NCI-H2107 (cell line): ENCODE data around the gene KIF5A.

Source experiments
- DNase-seq: peaks from one replicate; lab custom pipeline; 2025; lab: John Stamatoyannopoulos, UW

The KIF5A gene

DNA sequence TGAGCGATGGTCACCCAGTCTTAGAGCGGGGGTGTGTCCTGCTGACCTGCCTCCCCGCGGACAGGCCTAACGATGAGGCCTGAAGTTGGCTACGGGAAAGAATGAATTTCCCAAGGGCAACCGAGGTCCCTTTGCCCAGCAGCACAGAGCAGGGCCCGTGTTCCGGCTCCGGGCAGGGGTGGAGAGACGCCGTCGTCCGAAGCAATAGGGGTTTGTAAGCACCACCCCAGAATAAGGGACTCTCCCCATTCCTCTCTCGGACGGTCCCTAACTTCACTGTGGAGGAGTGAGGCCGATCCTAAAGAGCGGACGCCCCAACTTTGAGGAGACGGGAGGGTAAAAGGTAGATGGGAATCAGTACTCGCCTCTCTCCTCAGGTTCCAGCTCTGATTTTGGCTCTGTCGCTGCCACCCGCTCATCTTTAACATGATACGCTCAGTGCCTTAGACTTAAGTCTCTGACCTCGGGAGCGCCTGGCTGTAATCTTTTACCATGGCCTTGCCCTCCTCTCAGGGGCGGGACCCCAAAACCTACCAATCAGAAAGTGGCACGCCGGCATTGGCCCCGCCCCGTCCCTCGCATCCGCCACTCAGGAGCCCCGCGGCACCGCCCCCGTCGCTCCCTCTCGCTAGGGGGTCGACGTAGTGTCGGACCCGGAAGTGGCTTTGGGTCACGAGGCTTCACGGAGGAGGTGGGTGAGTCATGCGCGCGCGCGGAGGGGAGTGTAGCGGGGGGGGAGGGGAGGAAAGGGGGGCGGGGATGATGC, 29.6 kb upstream of the KIF5A start, which contains the start of gene DDIT3:
TSS of gene DDIT3 (minus strand) at position 462 of the 766 bp plus-strand sequence. CDS start 3,108 bp downstream, outside the sequence.
- peak; percentile 99 for DNase-seq

DNA sequence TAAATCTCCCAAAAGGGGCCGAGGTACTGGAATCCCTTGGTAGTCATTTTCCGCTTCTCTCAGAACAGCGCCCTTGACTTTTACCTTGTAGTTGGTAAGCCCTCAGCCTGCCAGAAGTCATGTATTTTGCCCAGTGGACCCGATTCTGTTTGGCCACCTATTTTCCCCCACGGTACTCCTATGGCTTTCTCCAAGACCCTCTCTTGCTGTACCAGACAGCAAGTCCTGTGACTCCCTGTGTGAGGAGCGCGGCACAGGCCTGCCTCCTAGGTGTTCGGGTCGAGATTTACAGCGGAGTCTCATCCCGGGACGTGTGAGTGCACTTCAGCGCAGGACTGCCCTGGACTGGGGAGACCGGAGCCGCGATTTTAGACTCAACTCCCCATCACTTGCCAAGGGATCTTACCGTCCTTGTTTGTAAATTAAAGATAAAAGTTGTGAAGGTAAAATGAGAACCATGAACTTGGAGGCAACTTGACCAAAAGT, 28.3 kb upstream of the KIF5A start:
- DNase-seq, result no peak

DNA sequence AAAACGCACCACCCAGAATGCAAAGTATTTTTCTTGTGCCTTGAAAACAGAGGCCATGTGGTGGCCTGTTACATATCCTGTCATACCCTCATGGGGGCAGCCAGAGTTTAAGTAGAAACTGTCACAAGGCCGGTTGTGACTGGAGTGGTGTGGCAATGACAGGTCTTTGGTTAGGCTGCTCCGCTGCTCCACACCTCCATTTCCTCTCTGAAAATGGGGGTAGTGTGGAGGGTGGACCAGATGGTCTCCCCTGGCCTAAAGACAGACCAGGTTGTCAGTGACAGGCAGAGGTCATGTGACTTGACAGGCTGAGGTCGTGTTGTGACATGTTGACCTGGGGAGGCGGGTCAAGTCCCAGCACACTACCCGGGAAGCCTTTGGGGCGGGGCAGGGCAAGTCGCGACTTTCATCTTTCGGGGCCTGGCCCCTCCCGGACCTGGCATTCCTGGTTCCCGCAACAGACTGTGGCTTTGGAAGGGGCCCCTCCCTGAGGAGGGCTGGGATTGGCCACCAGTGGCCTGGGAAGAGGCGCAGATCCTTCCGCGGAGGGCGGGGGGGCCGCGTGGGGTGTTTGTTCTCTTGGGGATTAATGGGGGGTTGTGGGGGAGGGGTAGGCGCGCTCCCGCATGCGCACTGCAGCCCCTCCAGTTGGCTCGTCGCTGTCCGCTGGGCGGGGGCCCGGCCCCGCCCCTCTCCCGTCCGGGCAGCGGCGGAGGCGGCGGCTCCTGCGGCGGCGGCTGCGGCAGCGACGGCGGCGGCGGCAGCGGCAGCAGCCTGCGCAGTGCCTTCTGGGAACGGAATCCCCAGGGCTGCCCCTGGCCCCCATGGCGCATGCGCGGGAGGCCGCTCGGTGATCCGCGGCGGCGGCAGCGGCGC, 27.6 kb upstream of the KIF5A start, which contains the start of gene MBD6:
TSS of gene MBD6 (plus strand) at position 814 of the 876 bp plus-strand sequence. CDS start 1,480 bp downstream, outside the sequence.
- DNase-seq, result peak; percentile 95

- no peak for DNase-seq
These were observed 26.7 kb upstream of the KIF5A start for GRCh38 chr12:57522887-57523705.

- DNase-seq, result no peak
These were observed 25.9 kb upstream of the KIF5A start for GRCh38 chr12:57523706-57524614.

- DNase-seq, result no peak
These were observed 24.8 kb upstream of the KIF5A start for GRCh38 chr12:57524814-57525614.

DNA sequence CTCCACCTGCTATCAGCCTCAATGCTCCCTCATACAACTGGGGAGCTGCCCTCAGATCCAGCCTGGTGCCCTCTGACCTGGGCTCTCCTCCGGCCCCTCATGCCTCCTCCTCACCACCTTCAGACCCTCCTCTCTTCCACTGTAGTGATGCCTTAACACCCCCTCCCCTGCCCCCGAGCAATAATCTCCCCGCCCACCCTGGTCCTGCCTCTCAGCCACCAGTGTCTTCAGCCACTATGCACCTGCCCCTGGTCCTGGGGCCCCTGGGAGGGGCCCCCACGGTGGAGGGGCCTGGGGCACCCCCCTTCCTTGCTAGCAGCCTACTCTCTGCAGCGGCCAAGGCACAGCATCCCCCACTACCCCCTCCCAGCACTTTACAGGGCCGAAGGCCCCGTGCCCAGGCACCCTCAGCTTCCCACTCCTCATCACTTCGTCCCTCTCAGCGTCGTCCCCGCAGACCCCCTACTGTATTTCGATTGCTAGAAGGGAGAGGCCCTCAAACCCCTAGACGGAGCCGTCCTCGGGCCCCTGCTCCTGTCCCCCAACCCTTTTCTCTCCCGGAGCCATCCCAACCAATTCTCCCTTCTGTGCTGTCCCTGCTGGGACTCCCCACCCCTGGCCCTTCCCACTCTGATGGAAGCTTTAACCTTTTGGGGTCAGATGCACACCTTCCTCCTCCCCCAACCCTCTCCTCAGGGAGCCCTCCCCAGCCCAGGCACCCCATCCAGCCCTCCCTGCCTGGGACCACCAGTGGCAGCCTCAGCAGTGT, 24.0 kb upstream of the KIF5A start:
- DNase-seq, result no peak

- DNase-seq, result no peak
These were observed 23.2 kb upstream of the KIF5A start for GRCh38 chr12:57526477-57527126.

GRCh38 chr12:57527184-57527583, 22.7 kb upstream of the KIF5A start:
- DNase-seq, result no peak

DNA sequence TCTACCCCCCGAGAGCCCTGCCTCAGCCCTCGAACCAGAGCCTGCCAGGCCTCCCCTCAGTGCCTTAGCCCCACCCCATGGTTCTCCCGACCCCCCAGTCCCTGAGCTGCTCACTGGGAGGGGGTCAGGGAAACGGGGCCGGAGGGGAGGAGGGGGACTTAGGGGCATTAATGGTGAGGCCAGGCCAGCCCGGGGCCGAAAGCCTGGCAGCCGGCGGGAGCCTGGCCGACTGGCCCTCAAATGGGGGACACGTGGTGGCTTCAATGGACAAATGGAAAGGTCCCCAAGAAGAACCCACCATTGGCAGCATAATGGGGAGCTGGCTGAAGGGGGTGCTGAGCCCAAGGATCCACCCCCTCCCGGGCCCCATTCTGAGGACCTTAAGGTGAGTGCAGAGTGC, 21.7 kb upstream of the KIF5A start:
- no peak for DNase-seq

DNA sequence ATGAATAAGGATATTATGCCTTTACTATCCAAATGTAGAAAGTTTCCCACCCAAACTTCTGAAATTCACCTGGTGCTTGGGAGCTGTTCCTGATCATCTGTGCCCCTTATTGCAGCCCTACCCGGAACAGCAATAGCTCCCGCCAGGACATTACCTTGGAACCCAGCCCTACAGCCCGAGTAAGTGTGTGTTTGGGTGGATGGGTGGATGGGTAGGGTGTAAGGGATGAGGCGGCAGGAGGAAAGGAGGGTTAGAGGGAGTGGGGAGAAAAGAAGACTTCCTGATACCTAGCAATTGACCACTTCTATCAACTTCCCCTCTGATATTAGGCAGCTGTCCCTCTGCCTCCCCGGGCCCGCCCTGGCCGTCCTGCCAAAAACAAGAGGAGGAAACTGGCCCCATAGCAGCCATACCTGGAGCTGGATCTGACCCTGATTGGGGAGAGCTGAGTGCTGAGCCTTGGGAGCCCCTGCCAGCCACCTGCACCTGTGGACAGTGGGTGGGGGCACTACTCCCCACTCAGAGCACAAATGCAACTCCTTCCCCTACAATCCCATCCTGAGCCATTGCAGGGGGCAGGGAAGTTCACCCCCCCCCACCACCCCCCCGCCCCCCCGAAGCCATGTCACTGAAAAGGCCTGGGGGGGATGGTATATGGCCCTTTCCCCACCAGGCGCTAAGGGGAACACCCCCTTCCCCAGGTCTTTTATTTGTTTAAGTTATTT, 20.9 kb upstream of the KIF5A start:
- DNase-seq, result no peak

- DNase-seq, result no peak
These were observed 20.0 kb upstream of the KIF5A start for GRCh38 chr12:57529831-57530230.

DNA sequence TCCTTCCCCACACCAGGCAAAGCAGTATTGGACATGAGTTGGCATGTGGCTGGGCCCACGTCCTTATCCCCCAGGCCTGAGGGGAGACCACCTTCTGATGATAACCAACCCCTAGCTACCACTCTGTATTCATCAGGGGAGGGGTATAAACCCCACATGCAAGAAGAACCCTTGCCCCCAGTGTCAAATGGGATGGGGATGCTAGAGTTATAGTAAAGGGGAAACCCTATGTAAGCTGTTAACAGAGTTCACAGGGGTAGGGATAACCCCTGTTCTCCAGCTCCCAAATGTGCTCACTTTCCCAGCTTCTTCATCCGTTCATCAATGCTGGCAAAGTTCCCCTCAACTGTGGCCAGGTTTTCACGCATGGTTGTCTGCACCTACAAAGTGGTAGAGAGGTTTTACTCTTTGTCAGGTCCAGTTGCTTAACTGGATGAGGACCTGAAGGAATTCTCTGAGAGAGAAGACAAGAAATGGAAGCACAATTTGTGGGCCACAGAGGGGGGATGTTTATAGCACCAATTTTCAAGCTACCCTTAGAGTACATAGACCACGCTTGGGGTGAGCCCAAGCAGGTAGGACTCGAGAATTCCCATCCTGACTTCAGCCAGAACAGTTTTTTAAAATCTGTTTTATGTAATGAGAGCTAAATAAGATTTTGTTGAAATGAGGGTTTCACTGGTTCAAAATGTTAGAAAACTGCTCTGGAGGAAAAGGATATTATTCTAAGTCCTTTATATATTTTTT, 19.3 kb upstream of the KIF5A start:
- no peak for DNase-seq

DNA sequence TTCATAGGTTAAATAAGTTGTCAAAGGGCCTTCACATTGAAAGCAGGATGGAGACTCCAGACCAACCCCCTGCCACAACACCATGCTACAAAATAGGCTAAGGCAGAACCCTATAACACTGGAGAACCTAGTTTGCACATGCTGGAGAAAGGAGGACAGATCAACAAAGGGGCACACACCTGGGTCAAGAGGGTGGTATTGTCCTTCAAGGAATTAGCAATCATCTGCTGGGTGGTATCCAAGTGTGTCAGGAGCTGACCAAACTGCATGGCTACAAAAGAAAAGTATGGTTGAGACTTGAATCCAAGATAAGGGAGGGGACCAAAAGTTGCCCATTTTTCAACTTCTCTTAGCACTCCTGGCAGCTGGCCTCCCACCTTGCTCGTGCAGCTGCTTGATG, 18.0 kb upstream of the KIF5A start:
- no peak for DNase-seq

DNA sequence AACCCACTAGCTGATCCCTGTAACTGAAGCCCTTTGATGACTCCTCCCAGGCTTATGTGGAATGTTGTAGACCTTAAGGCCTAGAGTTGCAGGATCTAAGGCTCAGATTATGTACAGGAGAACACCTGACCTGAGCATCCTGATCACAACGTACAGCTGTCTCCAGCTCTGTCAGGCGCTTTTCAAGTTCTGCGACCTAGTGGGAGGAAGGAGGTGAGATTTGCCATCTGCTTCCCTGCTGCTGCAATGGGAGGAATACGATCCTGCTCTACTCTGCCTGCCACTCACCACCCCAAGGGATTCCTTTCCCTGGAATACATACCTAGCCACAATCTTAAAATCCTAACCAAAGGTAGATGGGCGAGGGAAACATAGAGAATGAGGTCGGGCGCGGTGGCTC, 16.7 kb upstream of the KIF5A start:
- no peak for DNase-seq

DNA sequence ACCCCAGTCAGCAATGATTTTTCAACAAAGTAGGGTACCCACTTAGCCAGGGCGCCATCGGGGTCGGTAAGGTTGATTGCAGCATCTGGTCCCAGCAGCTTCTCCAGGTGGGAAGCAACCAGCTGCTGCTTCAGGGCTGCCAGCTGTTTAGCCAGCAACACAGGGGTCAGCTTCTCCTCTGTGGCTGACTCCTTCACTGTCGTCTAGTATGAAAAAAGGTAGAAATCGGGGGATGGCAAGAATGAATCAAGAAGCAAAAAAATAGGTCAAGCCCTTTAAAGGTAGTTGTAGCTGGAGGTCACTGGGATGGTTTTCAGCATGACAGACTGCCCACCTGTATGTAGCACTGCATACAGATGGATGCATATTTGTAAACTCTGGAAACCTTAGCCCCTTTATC, 15.6 kb upstream of the KIF5A start:
- no peak for DNase-seq

- DNase-seq, result no peak
These were observed 14.8 kb upstream of the KIF5A start for GRCh38 chr12:57534991-57535543.
